Activated T-cell treated with anti-CD3 and anti-CD28 coated beads, Interleukin-2, amount 50 U/mL, for 4 hours (primary cell): Measurements from ENCODE around the gene NAB1. TPM values are rescaled to one million over a fixed set of nuclear protein-coding genes. Genes with fewer than 3 reads are reported as not detected.
"Not testable (repeated sequence)": the region's sequence is repeated elsewhere in the genome, so short reads cannot be mapped to it uniquely, and the experiment has no call there.

ENCODE experiments used
- ATAC-seq, 2 donors: fragments of 200-7000 bp; cut with Tn5 transposase; one replicate each; pipeline ENCODE4 v1.10.0; 2021
- DNase-seq: peaks from one replicate; pipeline ENCODE4 v3.0.0-alpha.2; 2020
- H3K27me3 Mint-ChIP-seq: one replicate; pipeline ENCODE4 v1.8.0; 2021; ENCODE audit warnings: low read depth, mixed read lengths
- H3K36me3 Mint-ChIP-seq: one replicate; pipeline ENCODE4 v1.8.0; 2022; ENCODE audit warnings: mixed read lengths; ENCODE audit not compliant: insufficient read depth
- H3K4me1 Mint-ChIP-seq: one replicate; pipeline ENCODE4 v1.8.0; 2021; ENCODE audit warnings: low read depth, mixed read lengths
- H3K4me3 Mint-ChIP-seq: one replicate; pipeline ENCODE4 v1.8.0; 2021; ENCODE audit warnings: mild to moderate bottlenecking, moderate library complexity, mixed read lengths
- H3K9me3 Mint-ChIP-seq: one replicate; pipeline ENCODE4 v1.8.0; 2021; ENCODE audit warnings: mixed read lengths
- total RNA-seq, 3 donors: library from RNA; stranded (reverse); gene quantifications; one replicate each; pipeline ENCODE4 v1.2.1, GENCODE V29; 2021

The NAB1 gene
- total RNA-seq, 3 donors from 2014 or later: 27.0 to 36.4 (median 33.8) TPM

GRCh38 chr2:190698895-190699294, 50.0 kb downstream of the NAB1 start:
- Mint-ChIP-seq H3K4me1 (peaks cover 14% of the 10 kb centered on the region), H3K9me3 (no peaks in the 10 kb centered on the region), H3K4me3 (no peak overlapping the region), H3K36me3 (peaks cover 2% of the 10 kb centered on the region), H3K27me3 (no peaks in the 10 kb centered on the region)
- DNase-seq: no peak
- no peak for ATAC-seq

- H3K4me1 Mint-ChIP-seq: no peaks in the 10 kb centered on the region
- no peaks in the 10 kb centered on the region for H3K27me3 Mint-ChIP-seq
- DNase-seq (no peak), ATAC-seq (peak in 1 of 2 donors; percentile 65)
- no peaks in the 10 kb centered on the region for H3K36me3 Mint-ChIP-seq
- H3K4me3 Mint-ChIP-seq: no peak overlapping the region
- no peaks in the 10 kb centered on the region for H3K9me3 Mint-ChIP-seq
Observed at GRCh38 chr2:190701586-190701985, 52.7 kb downstream of the NAB1 start.

- H3K27me3 Mint-ChIP-seq: no peaks in the 10 kb centered on the region
- DNase-seq: no peak
Observed at GRCh38 chr2:190705280-190705679, 56.4 kb downstream of the NAB1 start.

GRCh38 chr2:190707726-190708125, 58.8 kb downstream of the NAB1 start:
- Mint-ChIP-seq H3K4me3 (no peak overlapping the region), H3K36me3 (peaks cover 1% of the 10 kb centered on the region), H3K9me3 (peaks cover 4% of the 10 kb centered on the region), H3K4me1 (peaks cover 22% of the 10 kb centered on the region), H3K27me3 (no peaks in the 10 kb centered on the region)
- DNase-seq (no peak), ATAC-seq (peak in 1 of 2 donors; percentile 52)

More at GRCh38 chr2:190705280-190705679, 56.4 kb downstream of the NAB1 start:
- no peak for ATAC-seq
- Mint-ChIP-seq H3K4me3 (no peak overlapping the region), H3K9me3 (peaks cover 4% of the 10 kb centered on the region), H3K4me1 (peaks cover 18% of the 10 kb centered on the region), H3K36me3 (peaks cover 1% of the 10 kb centered on the region)

GRCh38 chr2:190708650-190709049, 59.8 kb downstream of the NAB1 start:
- not testable (repeated sequence) for H3K27me3 Mint-ChIP-seq, H3K36me3 Mint-ChIP-seq, H3K4me3 Mint-ChIP-seq, ATAC-seq, DNase-seq, H3K9me3 Mint-ChIP-seq
- peaks cover 25% of the 10 kb centered on the region for H3K4me1 Mint-ChIP-seq

GRCh38 chr2:190711069-190711468, 62.2 kb downstream of the NAB1 start:
- peaks cover 4% of the 10 kb centered on the region for H3K9me3 Mint-ChIP-seq
- no peaks in the 10 kb centered on the region for H3K27me3 Mint-ChIP-seq
- DNase-seq: no peak
- H3K4me1 Mint-ChIP-seq: peaks cover 30% of the 10 kb centered on the region
- no peak overlapping the region for H3K4me3 Mint-ChIP-seq
- peaks cover 1% of the 10 kb centered on the region for H3K36me3 Mint-ChIP-seq
- no peak for ATAC-seq

GRCh38 chr2:190713471-190713870, 64.6 kb downstream of the NAB1 start:
- Mint-ChIP-seq H3K9me3 (peaks cover 1% of the 10 kb centered on the region), H3K4me1 (peaks cover 35% of the 10 kb centered on the region)

GRCh38 chr2:190714958-190715357, 66.1 kb downstream of the NAB1 start:
- peaks cover 44% of the 10 kb centered on the region for H3K4me1 Mint-ChIP-seq
- H3K27me3 Mint-ChIP-seq: no peaks in the 10 kb centered on the region
- H3K4me3 Mint-ChIP-seq: no peak overlapping the region
- no peak for DNase-seq
- H3K9me3 Mint-ChIP-seq: no peaks in the 10 kb centered on the region
- ATAC-seq: no peak
- no peaks in the 10 kb centered on the region for H3K36me3 Mint-ChIP-seq

More at GRCh38 chr2:190713471-190713870, 64.6 kb downstream of the NAB1 start:
- no peak overlapping the region for H3K4me3 Mint-ChIP-seq
- H3K27me3 Mint-ChIP-seq: no peaks in the 10 kb centered on the region
- H3K36me3 Mint-ChIP-seq: peaks cover under 1% of the 10 kb centered on the region
- DNase-seq (no peak), ATAC-seq (no peak)

GRCh38 chr2:190716176-190716807, 67.4 kb downstream of the NAB1 start:
- DNase-seq (no peak), ATAC-seq (no peak)
- Mint-ChIP-seq H3K4me3 (no peak overlapping the region), H3K4me1 (peaks cover 50% of the 10 kb centered on the region), H3K27me3 (no peaks in the 10 kb centered on the region), H3K36me3 (no peaks in the 10 kb centered on the region), H3K9me3 (no peaks in the 10 kb centered on the region)

- no peak for ATAC-seq
- Mint-ChIP-seq H3K27me3 (no peaks in the 10 kb centered on the region), H3K4me1 (peaks cover 60% of the 10 kb centered on the region), H3K36me3 (no peaks in the 10 kb centered on the region), H3K9me3 (no peaks in the 10 kb centered on the region), H3K4me3 (no peak overlapping the region)
- no peak for DNase-seq
Observed at GRCh38 chr2:190717306-190717705, 68.4 kb downstream of the NAB1 start.

GRCh38 chr2:190717764-190718651, 69.1 kb downstream of the NAB1 start:
- H3K4me1 Mint-ChIP-seq: peaks cover 67% of the 10 kb centered on the region

GRCh38 chr2:190718652-190719526, 70.0 kb downstream of the NAB1 start:
- H3K4me3 Mint-ChIP-seq: peak overlapping the region; percentile 55
- DNase-seq (peak; percentile 44), ATAC-seq (peak; percentile 60 to 65)
- no peaks in the 10 kb centered on the region for H3K27me3 Mint-ChIP-seq
- peaks cover 68% of the 10 kb centered on the region for H3K4me1 Mint-ChIP-seq
- H3K9me3 Mint-ChIP-seq: no peaks in the 10 kb centered on the region
- H3K36me3 Mint-ChIP-seq: no peaks in the 10 kb centered on the region

More at GRCh38 chr2:190717764-190718651, 69.1 kb downstream of the NAB1 start:
- Mint-ChIP-seq H3K36me3 (no peaks in the 10 kb centered on the region), H3K27me3 (no peaks in the 10 kb centered on the region), H3K4me3 (peak overlapping the region; percentile 55), H3K9me3 (no peaks in the 10 kb centered on the region)
- ATAC-seq: no peak
- DNase-seq: peak; percentile 20

- H3K4me1 Mint-ChIP-seq: peaks cover 72% of the 10 kb centered on the region
- H3K4me3 Mint-ChIP-seq: no peak overlapping the region
- no peaks in the 10 kb centered on the region for H3K9me3 Mint-ChIP-seq
- no peaks in the 10 kb centered on the region for H3K36me3 Mint-ChIP-seq
- no peaks in the 10 kb centered on the region for H3K27me3 Mint-ChIP-seq
- DNase-seq (no peak), ATAC-seq (no peak)
Observed at GRCh38 chr2:190720276-190720675, 71.4 kb downstream of the NAB1 start.

GRCh38 chr2:190720691-190721090, 71.8 kb downstream of the NAB1 start:
- peaks cover 76% of the 10 kb centered on the region for H3K4me1 Mint-ChIP-seq

More at GRCh38 chr2:190720691-190721090, 71.8 kb downstream of the NAB1 start:
- Mint-ChIP-seq H3K4me3 (no peak overlapping the region), H3K36me3 (no peaks in the 10 kb centered on the region), H3K27me3 (no peaks in the 10 kb centered on the region), H3K9me3 (no peaks in the 10 kb centered on the region)
- DNase-seq: no peak
- no peak for ATAC-seq
